Fibroblast of peridontal ligament (primary cell): Measurements from ENCODE around the gene SCLT1.
A peak's percentile ranks its signal among the peaks of the same experiment; 100 is the strongest.

Experiments
- DNase-seq: peaks from one replicate; pipeline ENCODE4 v3.0.0-alpha.2; 2010; ENCODE audit errors: extremely low read depth

SCLT1 gene

DNA sequence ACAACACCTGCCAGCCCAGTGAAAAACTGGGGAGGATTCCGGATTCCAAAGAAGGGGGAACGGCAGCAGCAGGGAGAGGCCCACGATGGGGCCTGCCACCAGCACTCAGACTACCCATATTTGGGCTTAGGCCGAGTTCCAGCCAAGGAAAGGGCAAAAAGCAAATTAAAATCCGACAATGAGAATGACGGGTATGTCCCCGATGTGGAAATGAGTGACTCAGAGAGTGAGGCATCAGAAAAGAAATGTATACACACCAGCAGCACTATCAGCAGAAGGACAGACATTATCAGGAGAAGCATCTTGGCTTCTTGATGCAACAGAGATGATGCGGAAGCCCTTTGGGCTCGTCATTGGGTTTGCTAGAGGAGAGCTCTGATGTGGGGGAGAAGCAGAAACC is 221.4 kb downstream of the SCLT1 start:
- DNase-seq, result peak; percentile 78

DNA sequence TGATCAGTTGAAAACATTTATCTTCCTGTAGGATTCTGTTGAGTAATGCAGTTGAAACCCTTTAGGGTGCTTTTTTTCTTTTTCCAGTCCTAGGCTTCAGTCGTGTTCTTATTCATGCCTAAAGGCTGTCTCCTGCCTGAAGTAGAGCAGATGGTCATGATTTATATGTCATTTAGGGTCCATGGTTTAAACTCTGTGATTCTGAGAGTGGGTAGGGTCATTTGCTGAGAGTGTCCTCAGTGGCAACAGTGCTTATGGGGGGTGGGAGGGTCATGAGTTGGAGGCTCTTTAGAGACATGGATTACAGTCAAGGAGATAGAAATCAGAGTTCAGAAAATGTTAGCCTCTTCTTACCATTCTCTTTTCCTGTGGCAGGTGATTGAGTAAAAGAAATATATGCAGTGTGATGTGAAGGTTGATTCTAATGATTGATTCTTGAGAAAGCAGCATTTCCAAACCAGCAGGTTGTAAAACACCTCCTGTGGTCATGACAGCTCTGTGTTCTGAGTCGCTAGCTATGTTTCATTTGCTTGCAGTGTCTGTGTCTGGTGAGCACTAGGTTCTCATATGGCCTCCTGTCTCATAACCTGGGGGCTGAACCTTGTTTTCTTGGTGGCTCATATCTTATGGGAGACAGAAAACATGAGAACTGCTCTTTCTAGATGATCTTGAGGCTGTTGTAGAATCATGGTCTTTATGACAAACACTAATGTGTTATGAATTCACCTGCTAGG is 223.4 kb downstream of the SCLT1 start:
- DNase-seq, result no peak

DNA sequence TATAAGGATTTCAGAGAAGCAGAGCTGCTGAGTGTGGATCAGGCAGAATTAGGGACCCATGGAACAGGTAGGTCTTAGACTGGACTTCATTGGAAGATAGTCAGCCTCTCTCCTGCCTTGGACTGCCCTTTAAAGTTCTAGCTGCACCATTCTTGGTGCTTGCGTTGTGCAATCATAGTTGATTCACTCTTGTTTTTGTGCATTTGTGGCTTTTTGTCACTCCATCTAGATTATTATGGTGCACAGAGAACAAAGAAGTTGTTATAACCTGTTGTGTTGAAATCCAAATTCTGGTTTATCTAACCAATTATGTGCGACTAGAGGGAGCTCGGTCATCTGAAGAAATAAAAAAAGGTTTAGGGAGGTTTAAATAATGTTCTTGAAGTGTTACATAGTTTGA is 224.6 kb downstream of the SCLT1 start:
- no peak for DNase-seq

DNA sequence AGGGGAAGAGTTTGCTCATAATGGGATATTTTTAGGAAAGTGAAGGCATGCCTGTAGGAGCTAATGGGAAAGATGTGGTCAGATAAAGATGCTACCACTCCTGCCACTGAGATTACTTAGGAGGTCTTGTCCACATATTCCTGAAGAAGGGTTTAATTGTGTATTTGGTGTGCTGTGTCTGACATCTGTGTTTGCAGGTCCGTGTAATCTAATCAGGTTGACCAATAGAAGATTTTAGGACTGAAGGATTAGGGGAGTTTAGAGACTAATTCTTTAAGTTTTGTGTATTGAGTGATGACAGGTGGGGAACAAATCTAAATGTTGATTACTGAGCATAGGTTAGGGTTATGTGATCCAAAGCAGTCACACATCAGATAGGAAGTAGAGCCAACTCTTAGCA is 226.6 kb downstream of the SCLT1 start:
- no peak for DNase-seq

DNA sequence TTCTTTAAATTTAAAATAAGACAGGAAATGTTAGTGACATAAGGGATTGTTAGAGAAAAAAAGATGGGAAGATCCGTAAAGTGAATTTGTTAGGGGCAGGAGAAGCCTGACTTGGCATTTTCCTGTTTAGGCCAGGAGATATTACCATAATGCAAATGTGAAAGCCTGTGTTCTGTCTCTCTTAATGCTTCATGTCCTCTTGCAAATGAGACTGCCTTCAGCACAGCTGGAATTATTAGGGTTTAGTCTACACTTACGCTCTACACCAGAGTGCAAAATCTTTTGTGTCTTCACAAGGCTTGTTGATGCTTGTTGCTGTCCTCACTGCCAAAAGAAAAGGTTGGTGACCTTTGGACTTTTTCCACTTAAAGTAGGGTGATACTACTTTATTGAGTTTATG is 227.1 kb downstream of the SCLT1 start:
- no peak for DNase-seq

DNA sequence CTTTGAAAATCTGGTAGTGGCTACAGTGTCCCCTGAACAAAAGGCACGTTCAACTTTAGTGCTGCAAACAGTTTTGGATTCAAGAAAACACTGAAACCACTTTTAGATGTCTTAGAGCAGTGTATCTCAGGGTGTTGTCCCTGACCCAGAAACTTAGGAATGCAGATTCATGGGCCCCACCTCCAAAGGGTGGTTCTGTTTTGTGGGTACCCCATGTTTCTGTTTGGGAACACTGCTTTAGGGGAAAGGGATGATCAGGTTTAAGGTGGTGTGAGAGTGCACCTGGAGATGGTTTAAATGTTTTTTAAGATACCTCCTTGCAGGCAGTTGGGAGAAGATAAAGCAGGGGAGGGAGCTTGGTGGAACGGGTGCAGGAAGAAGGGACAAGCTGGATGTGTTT is 228.2 kb downstream of the SCLT1 start:
- DNase-seq, result no peak

DNA sequence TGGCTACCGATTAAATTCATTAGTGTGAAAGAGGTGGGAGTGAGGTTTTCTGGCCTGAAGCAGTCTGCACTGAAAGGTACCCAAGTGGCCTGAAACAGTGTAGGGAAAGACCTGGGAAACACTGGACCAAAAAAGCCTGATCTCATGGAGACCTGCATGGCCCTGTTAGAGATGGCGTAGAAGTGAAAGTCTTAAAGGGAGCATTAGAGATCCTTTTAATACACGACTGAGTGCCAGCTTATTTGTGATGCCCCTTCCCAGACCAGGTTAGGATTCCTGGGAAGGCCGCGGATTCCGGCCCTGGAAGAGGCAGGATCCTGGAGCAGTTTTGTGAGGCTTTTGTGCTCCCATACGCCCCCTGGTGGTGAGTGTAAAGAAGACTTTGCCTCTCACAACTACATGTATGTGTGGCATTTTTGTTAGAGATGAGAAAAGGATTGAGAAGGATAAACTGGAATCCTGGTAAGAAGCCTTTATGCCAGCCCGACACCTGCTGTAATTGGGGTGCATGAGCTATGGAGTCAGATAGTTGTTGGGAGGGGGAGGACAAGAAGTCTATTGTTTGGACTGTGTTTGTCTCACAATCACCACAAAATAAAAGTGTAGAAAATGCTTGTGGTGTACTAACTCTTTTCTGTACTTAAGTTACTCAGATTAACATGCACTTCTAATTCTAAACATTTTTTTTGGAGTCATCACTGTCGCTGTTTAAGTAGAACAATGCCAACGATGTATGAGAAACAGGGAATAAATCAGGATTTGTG is 229.8 kb downstream of the SCLT1 start:
- peak; percentile 86 for DNase-seq

DNA sequence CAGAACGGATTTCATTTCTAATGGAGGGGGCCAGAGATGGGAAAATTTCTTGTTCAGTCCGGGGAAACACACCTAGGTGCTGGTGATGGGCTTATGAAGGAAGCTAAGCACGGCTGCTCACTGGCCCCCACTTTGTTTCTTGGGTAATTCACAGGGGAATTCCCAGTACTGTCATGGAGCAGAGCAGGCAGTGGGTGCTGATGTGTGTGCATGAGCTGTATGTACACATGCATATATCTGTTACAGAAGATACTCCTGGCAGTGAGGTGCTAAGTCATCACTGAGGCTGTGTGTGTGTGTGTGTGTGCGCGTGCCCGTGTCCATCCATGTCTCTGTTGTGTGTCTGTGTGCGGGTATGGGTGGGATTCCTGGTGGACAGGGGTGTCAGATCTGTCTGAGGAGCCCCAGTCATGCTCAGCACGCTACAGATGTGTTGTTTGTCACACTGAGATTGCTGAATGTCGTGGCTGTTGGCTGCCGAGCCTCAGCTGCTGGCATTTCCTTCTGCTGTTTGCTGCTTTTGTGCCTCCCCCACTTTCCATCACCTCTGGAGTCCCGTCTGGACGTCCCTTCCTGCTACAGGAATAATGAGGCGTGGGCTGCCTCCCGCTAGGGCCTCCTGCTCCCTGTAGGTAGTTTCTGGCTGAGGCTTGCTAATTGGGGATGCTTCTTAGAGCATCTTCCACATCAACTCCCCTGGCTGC is 230.6 kb downstream of the SCLT1 start:
- DNase-seq, result no peak

DNA sequence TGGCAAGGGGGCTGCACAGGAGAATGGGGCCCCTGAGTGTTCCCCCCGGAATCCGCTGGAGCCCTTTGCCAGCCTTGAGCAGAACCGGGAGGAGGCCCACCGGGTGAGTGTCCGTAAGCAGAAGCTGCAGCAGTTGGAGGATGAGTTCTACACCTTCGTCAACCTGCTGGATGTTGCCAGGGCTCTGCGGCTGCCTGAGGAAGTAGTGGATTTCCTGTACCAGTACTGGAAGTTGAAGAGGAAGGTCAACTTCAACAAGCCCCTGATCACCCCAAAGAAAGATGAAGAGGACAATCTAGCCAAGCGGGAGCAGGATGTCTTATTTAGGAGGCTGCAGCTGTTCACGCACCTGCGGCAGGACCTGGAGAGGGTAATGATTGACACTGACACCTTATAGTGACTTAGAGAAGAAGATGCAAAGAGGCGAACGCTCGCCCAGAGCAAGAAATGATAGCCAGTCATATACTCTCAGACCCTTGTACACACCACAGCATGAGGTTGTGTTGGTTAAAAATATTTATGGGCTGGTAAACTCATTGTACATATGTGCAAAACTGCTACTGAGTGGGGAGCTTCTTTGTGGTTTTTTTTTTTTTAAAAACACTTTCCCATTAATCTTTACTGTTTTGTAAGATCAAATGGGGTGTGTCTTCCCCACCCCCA is 231.4 kb downstream of the SCLT1 start:
- no peak for DNase-seq

DNA sequence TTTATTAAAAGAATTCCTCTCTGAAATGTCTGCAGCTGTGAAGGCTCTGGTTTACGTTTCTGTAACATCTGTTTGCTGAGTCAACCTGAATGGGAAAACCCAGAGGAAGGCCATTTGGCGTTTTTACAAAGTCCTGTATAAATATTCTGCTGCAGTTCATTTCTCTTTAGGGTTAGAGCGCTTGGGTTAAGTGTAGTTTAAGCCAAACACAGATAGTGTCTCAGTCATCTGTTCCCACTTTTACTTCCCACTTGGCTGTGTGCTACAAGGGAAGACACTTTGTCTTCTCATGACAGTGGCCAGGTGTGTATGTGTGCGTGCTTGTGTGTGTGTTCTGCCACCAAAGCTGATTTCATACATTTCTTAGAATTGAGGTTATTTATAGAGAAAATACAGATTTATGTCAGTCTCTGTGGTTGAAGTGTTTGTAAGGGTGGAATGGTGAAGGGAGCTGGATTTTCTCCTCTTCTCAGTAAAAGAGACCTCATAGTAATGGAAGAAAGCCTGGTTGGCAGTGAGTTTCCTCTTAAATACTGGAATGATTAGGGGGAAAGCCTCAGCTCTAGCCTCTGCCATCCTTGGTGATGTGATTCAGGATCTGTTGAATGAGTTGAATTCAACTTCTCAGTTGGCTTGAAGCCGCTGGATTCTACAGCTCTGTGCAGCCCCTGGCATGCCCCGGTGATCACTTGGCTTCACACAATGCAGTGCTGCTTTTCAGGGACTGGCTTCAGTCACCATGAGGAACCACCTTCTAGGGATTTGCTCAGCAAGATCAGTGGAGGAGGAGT is 233.3 kb downstream of the SCLT1 start:
- peak; percentile 92 for DNase-seq

DNA sequence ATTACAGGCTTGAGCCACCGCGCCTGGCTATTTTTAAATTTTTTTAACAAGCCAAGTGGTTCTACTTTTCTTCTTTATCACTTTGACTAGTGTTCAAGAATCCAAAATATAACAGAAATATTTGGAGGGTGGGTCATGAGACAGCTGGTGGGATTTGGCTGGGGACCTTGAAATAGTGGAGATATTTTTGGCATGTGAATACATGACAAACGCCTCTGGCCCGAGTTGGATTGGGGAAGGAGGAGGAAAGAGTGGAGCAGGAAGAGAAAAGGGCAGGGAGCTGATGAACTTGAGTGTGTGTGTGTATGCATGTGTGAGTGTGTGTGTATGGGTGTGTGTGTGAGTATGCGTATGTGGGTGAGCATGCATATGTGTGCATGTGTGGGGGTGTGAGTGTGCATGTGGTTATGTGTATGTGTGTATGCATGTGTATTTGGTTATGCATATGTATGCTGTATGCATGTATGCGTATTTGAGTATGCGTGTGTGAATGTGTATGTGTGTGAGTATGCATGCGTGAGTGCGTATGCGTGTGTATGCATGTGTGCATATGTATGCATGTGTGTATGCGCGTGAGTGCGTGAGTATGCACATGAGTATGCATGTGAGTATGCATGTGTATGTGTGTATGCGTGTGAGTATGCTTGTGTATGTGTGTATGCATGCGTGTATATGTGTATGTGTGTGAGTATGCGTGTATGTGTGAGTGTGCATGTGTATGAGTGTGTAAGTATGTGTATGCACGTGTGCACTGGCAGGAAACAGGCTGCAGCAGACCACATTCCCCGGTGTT is 234.3 kb downstream of the SCLT1 start:
- DNase-seq, result peak; percentile 74

DNA sequence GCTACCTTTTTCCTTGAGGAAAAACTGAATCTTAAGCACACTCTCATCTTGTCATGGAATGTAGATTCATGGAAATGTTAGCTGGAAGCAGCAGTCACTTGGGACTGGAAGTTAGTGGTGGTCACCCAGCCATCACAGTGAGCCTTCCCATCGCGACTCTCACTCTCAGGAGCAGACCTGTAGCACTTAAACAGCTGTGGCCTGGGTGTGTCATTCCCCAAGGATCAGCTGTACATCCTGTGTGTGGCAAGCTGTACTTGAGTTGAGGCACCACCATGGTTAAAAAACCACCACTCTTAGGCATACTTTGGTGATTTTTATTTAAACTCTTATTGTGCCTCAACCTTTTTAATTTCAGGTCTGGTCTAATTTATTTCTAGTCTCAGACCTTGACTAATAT is 237.1 kb downstream of the SCLT1 start:
- no peak for DNase-seq

DNA sequence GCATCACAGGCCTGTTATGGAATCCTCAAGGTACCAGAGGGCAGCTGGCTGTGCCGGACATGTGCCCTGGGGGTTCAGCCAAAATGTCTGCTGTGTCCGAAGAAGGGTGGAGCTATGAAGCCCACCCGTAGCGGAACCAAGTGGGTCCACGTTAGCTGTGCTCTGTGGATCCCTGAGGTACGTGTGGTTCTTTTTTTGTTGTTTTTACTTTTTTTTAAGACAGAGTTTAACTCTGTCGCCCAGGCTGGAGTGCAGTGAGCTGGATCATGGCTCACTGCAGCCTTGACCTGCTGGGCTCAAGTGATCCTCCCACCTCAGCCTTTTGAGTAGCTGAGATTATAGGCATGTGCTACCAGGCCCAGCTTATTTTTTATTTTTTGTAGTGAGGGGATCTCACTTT is 237.7 kb downstream of the SCLT1 start:
- no peak for DNase-seq

DNA sequence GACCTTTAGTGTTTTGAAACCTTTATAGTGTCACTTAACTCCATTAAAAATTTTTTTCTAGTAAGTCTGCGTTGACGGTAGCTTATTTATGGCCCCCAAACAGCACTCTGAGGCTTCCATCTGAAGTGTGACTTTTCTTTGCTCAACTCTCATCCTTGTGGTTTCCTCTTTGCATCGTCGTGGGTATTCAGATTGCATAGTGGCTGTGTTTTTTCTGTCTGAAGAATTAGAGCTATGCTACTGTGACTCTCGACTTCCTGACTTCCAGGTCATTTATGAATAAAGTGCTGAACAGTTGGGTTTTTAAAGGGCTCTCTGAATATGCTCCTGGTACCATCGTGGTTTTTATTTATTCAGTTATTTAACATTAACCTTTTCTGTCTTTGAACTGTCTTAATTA is 238.9 kb downstream of the SCLT1 start:
- peak; percentile 38 for DNase-seq

DNA sequence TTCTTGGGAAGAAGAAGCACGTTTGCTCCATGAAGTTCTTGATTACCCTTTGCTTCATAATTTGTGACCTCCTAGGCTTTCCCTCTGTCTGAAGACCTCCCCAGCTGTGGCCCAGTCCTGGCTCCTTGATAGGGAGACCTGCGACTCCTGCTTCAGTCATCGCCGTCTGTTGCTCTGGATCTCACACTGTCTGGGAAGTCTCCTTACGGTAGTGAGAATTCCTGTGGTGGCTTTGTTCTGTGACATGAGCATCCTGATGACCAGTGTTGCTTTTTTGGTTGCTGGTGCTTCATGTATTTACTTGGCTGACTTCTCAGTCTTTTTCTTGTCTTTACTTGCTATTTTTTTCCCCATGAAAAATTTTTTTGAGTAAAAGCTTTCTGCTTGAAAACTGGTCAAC is 239.6 kb downstream of the SCLT1 start:
- DNase-seq, result no peak

DNA sequence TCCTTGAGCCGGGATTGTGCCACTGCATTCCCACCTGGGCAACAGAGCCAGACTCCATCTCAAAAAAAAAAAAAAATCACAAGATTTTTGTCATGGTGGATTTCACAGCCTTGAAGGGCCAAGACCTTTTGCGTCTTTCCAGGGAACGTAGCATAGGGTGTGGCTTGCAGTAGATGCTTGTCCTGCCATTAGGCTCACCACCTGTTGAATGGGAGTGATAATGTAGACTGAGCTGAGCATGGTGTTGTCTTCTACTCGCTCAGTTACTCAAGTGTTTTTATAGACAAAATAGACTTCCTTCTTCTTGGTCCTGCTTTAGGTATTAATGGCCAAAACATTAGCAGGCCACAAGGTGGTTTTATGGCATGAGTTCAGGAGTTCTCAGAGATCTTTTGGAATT is 243.1 kb downstream of the SCLT1 start:
- no peak for DNase-seq

DNA sequence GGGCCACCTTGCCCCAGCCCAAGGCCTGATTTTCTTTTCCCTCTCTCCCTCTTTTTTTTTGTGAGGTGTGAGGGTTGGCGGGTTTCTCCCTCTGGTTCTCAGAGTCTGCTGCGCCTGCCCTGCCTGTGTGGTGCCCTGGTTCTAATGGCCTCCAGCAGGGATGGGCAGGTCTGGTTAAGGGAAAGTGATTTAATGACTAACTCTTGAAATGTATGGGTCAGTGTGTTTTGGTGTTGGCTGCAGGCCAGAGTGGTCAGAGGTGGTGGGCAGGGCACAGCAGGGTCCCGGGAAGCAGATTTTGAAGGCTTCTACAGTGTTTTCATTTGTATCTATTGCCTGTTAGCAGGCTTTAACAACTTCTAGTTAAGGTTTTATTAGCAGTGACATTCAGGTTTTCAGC is 244.9 kb downstream of the SCLT1 start:
- DNase-seq, result no peak

DNA sequence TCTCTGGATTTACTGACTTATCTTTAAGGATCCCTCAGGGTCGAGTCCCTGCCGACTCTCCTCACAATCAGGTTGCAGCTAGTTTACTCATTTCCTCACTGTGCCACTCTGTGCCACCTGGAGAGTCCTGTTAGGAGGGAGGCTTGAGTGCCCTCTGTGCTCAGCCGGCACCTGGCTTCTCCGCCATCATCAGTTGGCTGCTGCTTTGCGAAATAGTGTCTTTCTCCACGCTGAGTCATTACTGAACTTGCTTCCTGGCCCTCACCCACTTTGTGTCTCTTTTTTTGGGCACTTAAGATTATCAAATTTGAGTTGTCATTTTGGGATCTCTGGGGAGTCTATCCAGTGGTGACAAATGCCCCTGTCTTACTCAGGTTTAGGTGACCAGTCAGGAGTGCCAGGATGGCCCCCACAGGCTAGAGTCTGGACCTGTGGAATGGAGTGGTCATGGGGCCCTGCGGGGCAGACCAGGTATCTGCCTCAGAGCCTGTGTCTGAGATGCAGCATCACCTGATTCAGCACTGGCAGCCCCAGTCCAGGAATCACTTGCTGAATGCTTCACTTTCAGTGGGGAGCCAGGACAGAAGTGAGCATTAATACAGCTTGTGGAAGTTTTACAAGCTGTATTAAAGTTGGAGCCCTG is 246.1 kb downstream of the SCLT1 start:
- DNase-seq, result no peak

DNA sequence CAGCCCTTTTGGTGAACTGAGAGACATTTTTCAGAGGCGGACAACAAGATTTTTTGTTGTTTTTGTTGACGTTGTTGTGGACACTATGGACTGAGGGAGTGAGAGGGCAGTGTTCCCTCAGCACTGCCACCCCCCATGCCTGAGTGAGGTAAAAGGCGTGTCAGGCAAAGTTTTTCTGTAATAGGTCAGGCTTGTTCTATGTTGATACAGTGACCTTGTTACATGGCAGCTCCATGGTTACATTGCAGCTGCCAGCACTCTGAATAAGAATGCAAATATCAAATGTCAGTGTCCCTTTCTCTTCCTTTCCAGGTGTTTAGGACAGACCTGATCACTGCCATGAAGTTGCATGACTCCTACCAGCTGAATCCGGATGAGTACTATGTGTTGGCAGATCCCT is 247.3 kb downstream of the SCLT1 start:
- DNase-seq, result no peak

DNA sequence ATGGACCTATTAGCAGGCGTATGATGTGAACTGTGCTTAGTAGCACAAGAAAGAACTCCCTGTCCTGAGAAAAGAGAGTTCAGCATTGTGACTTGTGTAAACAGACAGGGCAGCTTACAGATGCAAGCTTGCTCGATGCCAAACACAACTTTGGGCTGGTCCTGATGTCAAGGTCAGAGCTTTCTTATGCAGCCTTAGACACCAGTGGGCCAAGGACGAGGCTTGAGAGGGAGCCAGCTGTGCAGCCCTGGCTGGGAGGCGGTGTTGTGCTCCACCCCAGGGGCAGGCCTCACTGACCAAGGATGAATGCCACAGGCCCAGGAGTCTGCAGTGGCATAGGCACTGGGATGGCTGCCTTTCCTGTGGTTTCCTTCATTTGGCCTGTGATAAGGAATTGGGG is 248.4 kb downstream of the SCLT1 start:
- DNase-seq, result no peak
